Astrocyte (in vitro differentiated cells and primary cell): ENCODE data around the gene KCNQ1OT1. TPM values are rescaled to one million over a fixed set of nuclear protein-coding genes. Genes with fewer than 3 reads are reported as not detected.

Experiments
- DNase-seq: peaks from one replicate; pipeline ENCODE4 v3.0.0-alpha.2; 2010; ENCODE audit warnings: low read depth
- FAIRE-seq: peaks from 2 replicates; lab custom pipeline; 2011; peaks lifted over from hg19 to GRCh38; lab: Jason Lieb, UNC
- H2AFZ ChIP-seq: 2 replicates; pipeline ENCODE4 v1.6.0; 2012; ENCODE audit warnings: low read depth, low read length, inconsistent platforms
- H3K27ac ChIP-seq: 2 replicates; pipeline ENCODE4 v1.5.1; 2011; ENCODE audit warnings: low read depth, low read length, inconsistent platforms
- H3K27me3 ChIP-seq: 2 replicates; pipeline ENCODE4 v1.6.0; 2011; ENCODE audit warnings: low read length, inconsistent platforms; ENCODE audit not compliant: insufficient read depth
- H3K36me3 ChIP-seq: 2 replicates; pipeline ENCODE4 v1.5.1; 2011; ENCODE audit warnings: low read length, inconsistent platforms; ENCODE audit not compliant: insufficient read depth
- H3K4me1 ChIP-seq: 2 replicates; pipeline ENCODE4 v1.5.1; 2011; ENCODE audit warnings: low read length, inconsistent platforms; ENCODE audit not compliant: insufficient read depth
- H3K4me2 ChIP-seq: 2 replicates; pipeline ENCODE4 v1.6.0; 2012; ENCODE audit warnings: low read length, inconsistent platforms
- H3K4me3 ChIP-seq: 2 replicates; pipeline ENCODE4 v1.5.1; 2011; ENCODE audit warnings: low read depth, mild to moderate bottlenecking, low read length, inconsistent platforms; ENCODE audit not compliant: insufficient read depth
- H3K79me2 ChIP-seq: 2 replicates; pipeline ENCODE4 v1.6.0; 2012; ENCODE audit warnings: mild to moderate bottlenecking, low read length, inconsistent platforms; ENCODE audit not compliant: insufficient read depth
- H3K9ac ChIP-seq: 2 replicates; pipeline ENCODE4 v1.6.0; 2012; ENCODE audit warnings: mild to moderate bottlenecking, low read length, inconsistent platforms
- H3K9me3 ChIP-seq: 2 replicates; pipeline ENCODE4 v1.5.1; 2012; ENCODE audit warnings: low read depth, mild to moderate bottlenecking, low read length, inconsistent platforms; ENCODE audit not compliant: insufficient read depth
- H4K20me1 ChIP-seq: 2 replicates; pipeline ENCODE4 v1.6.0; 2012; ENCODE audit warnings: low read length, inconsistent platforms; ENCODE audit not compliant: insufficient read depth
- H3K27ac Mint-ChIP-seq: one replicate; pipeline ENCODE4 v1.8.0; 2021; ENCODE audit warnings: mild to moderate bottlenecking, mixed read lengths; ENCODE audit not compliant: unreplicated experiment
- H3K27me3 Mint-ChIP-seq: one replicate; pipeline ENCODE4 v1.8.0; 2021; ENCODE audit warnings: low read depth, mixed read lengths; ENCODE audit not compliant: unreplicated experiment
- H3K36me3 Mint-ChIP-seq: one replicate; pipeline ENCODE4 v1.8.0; 2021; ENCODE audit warnings: low read depth, mixed read lengths; ENCODE audit not compliant: unreplicated experiment
- H3K4me1 Mint-ChIP-seq: one replicate; pipeline ENCODE4 v1.8.0; 2021; ENCODE audit warnings: low read depth, mixed read lengths; ENCODE audit not compliant: unreplicated experiment
- H3K4me3 Mint-ChIP-seq: one replicate; pipeline ENCODE4 v1.8.0; 2021; ENCODE audit warnings: mild to moderate bottlenecking, moderate library complexity, mixed read lengths; ENCODE audit not compliant: unreplicated experiment
- H3K9me3 Mint-ChIP-seq: one replicate; pipeline ENCODE4 v1.8.0; 2021; ENCODE audit warnings: mild to moderate bottlenecking, mixed read lengths; ENCODE audit not compliant: unreplicated experiment
- CTCF ChIP-seq: IDR thresholded peaks from 2 replicates; pipeline ENCODE4 v1.5.1; 2011; ENCODE audit warnings: low read depth, mild to moderate bottlenecking, inconsistent platforms, low read length, moderate library complexity; ENCODE audit not compliant: insufficient read depth
- EZH2 ChIP-seq: IDR thresholded peaks from 2 replicates; pipeline ENCODE4 v1.6.1; 2012; ENCODE audit warnings: mild to moderate bottlenecking, low read length, inconsistent platforms; ENCODE audit not compliant: insufficient read depth
- total RNA-seq: library from RNA; stranded (reverse); gene quantifications from 2 replicates; pipeline ENCODE4 v1.2.1, GENCODE V29; 2021

The KCNQ1OT1 gene
- total RNA-seq, 1 donor from 2014 or later = 2.5 TPM

- H2AFZ ChIP-seq = no peak overlapping the region
- H3K4me3 ChIP-seq = no peak overlapping the region
These were observed 125.0 kb downstream of the KCNQ1OT1 start for GRCh38 chr11:2574553-2575535.

GRCh38 chr11:2574043-2574552 lies 125.7 kb downstream of the KCNQ1OT1 start:
- H2AFZ ChIP-seq = no peak overlapping the region
- no peaks in the 10 kb centered on the region for H3K4me1 ChIP-seq
- no peaks in the 10 kb centered on the region for H3K36me3 Mint-ChIP-seq
- TF ChIP-seq CTCF = no peak
- no peak for TF ChIP-seq EZH2
- no peak overlapping the region for H3K9ac ChIP-seq
- H3K9me3 ChIP-seq = no peaks in the 10 kb centered on the region
- H3K9me3 Mint-ChIP-seq = no peaks in the 10 kb centered on the region
- DNase-seq (no peak), FAIRE-seq (no peak)
- H3K4me1 Mint-ChIP-seq = no peaks in the 10 kb centered on the region
- H3K4me3 ChIP-seq = no peak overlapping the region
- no peak overlapping the region for H3K4me3 Mint-ChIP-seq
- no peaks in the 10 kb centered on the region for H3K27me3 ChIP-seq
- no peak overlapping the region for H3K27ac Mint-ChIP-seq
- no peaks in the 10 kb centered on the region for H3K36me3 ChIP-seq
- no peak overlapping the region for H3K27ac ChIP-seq
- H3K4me2 ChIP-seq = no peak overlapping the region
- H3K79me2 ChIP-seq = no peaks in the 10 kb centered on the region
- peaks cover 32% of the 10 kb centered on the region for H3K27me3 Mint-ChIP-seq
- H4K20me1 ChIP-seq = no peaks in the 10 kb centered on the region

More at GRCh38 chr11:2574553-2575535, 125.0 kb downstream of the KCNQ1OT1 start:
- DNase-seq (no peak), FAIRE-seq (no peak)
- H3K36me3 ChIP-seq = no peaks in the 10 kb centered on the region
- no peaks in the 10 kb centered on the region for H4K20me1 ChIP-seq
- TF ChIP-seq CTCF (no peak), EZH2 (no peak)
- H3K79me2 ChIP-seq = no peaks in the 10 kb centered on the region
- no peak overlapping the region for H3K4me2 ChIP-seq
- H3K9me3 ChIP-seq = no peaks in the 10 kb centered on the region
- Mint-ChIP-seq H3K9me3 (no peaks in the 10 kb centered on the region), H3K4me3 (no peak overlapping the region), H3K27ac (no peak overlapping the region), H3K27me3 (peaks cover 30% of the 10 kb centered on the region), H3K36me3 (no peaks in the 10 kb centered on the region), H3K4me1 (no peaks in the 10 kb centered on the region)
- no peaks in the 10 kb centered on the region for H3K27me3 ChIP-seq
- H3K4me1 ChIP-seq = no peaks in the 10 kb centered on the region
- H3K27ac ChIP-seq = no peak overlapping the region
- no peak overlapping the region for H3K9ac ChIP-seq
